Peyer's patch (tissue), 4 donors: ENCODE data around the gene TRMT44.

Experiments used
- POLR2A ChIP-seq, 2 donors: fragments of 450-650 bp; IDR thresholded peaks; one replicate each; pipeline ENCODE4 v1.5.1; 2017; ENCODE audit warnings: antibody characterized with exemption in 2 of 2, mild to moderate bottlenecking in 2 of 2, moderate library complexity in 2 of 2
- TF ChIP-seq, protein P1 (sequence below), 6 experiments: fragments of 450-650 bp in 4 of 6; fragments of 200-600 bp in 2 of 6; sonication (generic) in 1 of 6; IDR thresholded peaks; one replicate each; pipeline ENCODE4 v1.5.1; 2017 to 2019; ENCODE audit warnings: antibody characterized with exemption in 6 of 6, mild to moderate bottlenecking in 3 of 6, moderate library complexity in 1 of 6

GRCh38 chr4:8502836-8503585 lies 62.4 kb downstream of the TRMT44 start:
- TF ChIP-seq, protein P1, sequence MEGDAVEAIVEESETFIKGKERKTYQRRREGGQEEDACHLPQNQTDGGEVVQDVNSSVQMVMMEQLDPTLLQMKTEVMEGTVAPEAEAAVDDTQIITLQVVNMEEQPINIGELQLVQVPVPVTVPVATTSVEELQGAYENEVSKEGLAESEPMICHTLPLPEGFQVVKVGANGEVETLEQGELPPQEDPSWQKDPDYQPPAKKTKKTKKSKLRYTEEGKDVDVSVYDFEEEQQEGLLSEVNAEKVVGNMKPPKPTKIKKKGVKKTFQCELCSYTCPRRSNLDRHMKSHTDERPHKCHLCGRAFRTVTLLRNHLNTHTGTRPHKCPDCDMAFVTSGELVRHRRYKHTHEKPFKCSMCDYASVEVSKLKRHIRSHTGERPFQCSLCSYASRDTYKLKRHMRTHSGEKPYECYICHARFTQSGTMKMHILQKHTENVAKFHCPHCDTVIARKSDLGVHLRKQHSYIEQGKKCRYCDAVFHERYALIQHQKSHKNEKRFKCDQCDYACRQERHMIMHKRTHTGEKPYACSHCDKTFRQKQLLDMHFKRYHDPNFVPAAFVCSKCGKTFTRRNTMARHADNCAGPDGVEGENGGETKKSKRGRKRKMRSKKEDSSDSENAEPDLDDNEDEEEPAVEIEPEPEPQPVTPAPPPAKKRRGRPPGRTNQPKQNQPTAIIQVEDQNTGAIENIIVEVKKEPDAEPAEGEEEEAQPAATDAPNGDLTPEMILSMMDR (IDR thresholded peaks at IDR 0.05): no peak
- no peak for TF ChIP-seq POLR2A (IDR thresholded peaks at IDR 0.05)
